Occipital lobe (tissue), 2 donors: ENCODE data around the gene PTGS1. TPM values are rescaled to one million over a fixed set of nuclear protein-coding genes. Genes with fewer than 3 reads are reported as not detected.
"Not testable (repeated sequence)": the region's sequence is repeated elsewhere in the genome, so short reads cannot be mapped to it uniquely, and the experiment has no call there.

Experiments
- DNase-seq: peaks from one replicate; lab custom pipeline; 2025; lab: John Stamatoyannopoulos, UW
- total RNA-seq: library from RNA; depleted of rRNA; stranded (reverse); fragments of >200 nt; gene quantifications from one replicate; pipeline ENCODE4 v1.2.3, GENCODE V29; 2014

PTGS1 gene
- total RNA-seq, result 0.47 TPM

- no peak for DNase-seq
Observed at GRCh38 chr9:122370869-122371755, at the start of gene PTGS1. PTGS1 (plus strand) TSS chr9:122371024; CDS start chr9:122371085, 61 bp downstream.

- no peak for DNase-seq
Observed at GRCh38 chr9:122322553-122322952, 48.3 kb upstream of the PTGS1 start.

GRCh38 chr9:122324665-122325064 is 46.2 kb upstream of the PTGS1 start:
- DNase-seq, result not testable (repeated sequence)

GRCh38 chr9:122325124-122325523 is 45.7 kb upstream of the PTGS1 start:
- no peak for DNase-seq

GRCh38 chr9:122327175-122327574 is 43.6 kb upstream of the PTGS1 start:
- DNase-seq, result no peak

- no peak for DNase-seq
Observed at GRCh38 chr9:122329597-122329996, 41.2 kb upstream of the PTGS1 start.

- DNase-seq, result not testable (repeated sequence)
Observed at GRCh38 chr9:122330466-122330865, 40.4 kb upstream of the PTGS1 start.

GRCh38 chr9:122331523-122331927 is 39.3 kb upstream of the PTGS1 start:
- DNase-seq, result no peak

- DNase-seq, result no peak
Observed at GRCh38 chr9:122332083-122332482, 38.7 kb upstream of the PTGS1 start.

GRCh38 chr9:122332644-122333043 is 38.2 kb upstream of the PTGS1 start:
- no peak for DNase-seq

GRCh38 chr9:122333169-122333808 is 37.5 kb upstream of the PTGS1 start:
- no peak for DNase-seq

GRCh38 chr9:122334916-122335315 is 35.9 kb upstream of the PTGS1 start:
- no peak for DNase-seq

- DNase-seq, result no peak
Observed at GRCh38 chr9:122336189-122336588, 34.6 kb upstream of the PTGS1 start.

GRCh38 chr9:122336866-122337555 is 33.8 kb upstream of the PTGS1 start:
- DNase-seq, result no peak

- DNase-seq, result no peak
Observed at GRCh38 chr9:122337556-122337929, 33.3 kb upstream of the PTGS1 start.

GRCh38 chr9:122338536-122338935 is 32.3 kb upstream of the PTGS1 start:
- no peak for DNase-seq

- no peak for DNase-seq
Observed at GRCh38 chr9:122338994-122339393, 31.8 kb upstream of the PTGS1 start.

- no peak for DNase-seq
Observed at GRCh38 chr9:122339579-122339978, 31.2 kb upstream of the PTGS1 start.

- no peak for DNase-seq
Observed at GRCh38 chr9:122340161-122340560, 30.7 kb upstream of the PTGS1 start.

GRCh38 chr9:122342323-122343050 is 28.3 kb upstream of the PTGS1 start:
- no peak for DNase-seq

GRCh38 chr9:122346478-122347347 is 24.1 kb upstream of the PTGS1 start:
- no peak for DNase-seq
